Adrenal gland (tissue), 5 donors: ENCODE results near the gene DHRS2.

Experiments
- CTCF ChIP-seq, 6 experiments: fragments of 450-650 bp in 4 of 6; fragments of 200-600 bp in 2 of 6; sonication (generic) in 1 of 6; IDR thresholded peaks; 1 replicate in 5 of 6; 2 replicates in 1 of 6; pipeline versions ENCODE4 v1.5.1 to v1.8.0; 2016 to 2021; ENCODE audit warnings: antibody characterized with exemption in 6 of 6, mild to moderate bottlenecking in 2 of 6, moderate library complexity in 1 of 6
- POLR2A ChIP-seq, 2 donors: fragments of 450-650 bp; IDR thresholded peaks; one replicate each; pipeline ENCODE4 v1.6.1; 2017; ENCODE audit warnings: antibody characterized with exemption in 2 of 2, mild to moderate bottlenecking in 2 of 2, moderate library complexity in 1 of 2
- donor health status: DM: no; HTN: no; CAD: no.

GRCh38 chr14:23681337-23681736, 45.2 kb downstream of the DHRS2 start:
- TF ChIP-seq CTCF (IDR thresholded peaks at IDR 0.05) (no peak), POLR2A (IDR thresholded peaks at IDR 0.05) (no peak)
